ENCODE data around the gene LPP. TPM values are rescaled to one million over a fixed set of nuclear protein-coding genes. Genes with fewer than 3 reads are reported as not detected.

Gene LPP
- total and polyA plus RNA-seq, 4 donors = 11.1 to 219 (median 66.5) TPM

DNA sequence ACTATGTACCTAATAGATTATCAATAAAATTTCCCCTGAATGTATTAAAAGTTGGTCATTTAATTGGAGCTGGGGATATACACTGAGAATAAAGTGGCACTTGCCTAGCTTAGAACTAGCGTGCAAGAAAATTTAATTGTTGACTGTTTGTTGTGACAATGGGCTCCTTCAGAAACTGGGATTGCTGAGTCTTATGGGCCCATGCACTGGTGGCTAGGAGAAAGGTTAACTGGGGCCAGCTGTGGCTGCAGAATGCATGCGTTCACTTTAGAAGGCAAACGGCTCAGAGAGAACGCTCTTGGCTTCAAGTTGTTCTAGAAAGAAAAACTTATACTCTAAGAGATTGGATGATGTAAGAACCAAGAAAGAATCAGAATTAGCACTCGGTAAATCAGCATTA is 18.7 kb upstream of the LPP start:
- peaks cover 0 to 2% (median 0%) of the 10 kb centered on the region in 3 donors for H3K27me3 ChIP-seq (ENCODE audit: control insufficient read depth in 3 of 3, insufficient read depth in 3 of 3, low read length in 2 of 3)
- no peak for ATAC-seq (ENCODE audit: insufficient read depth, low FRiP score)
- TF ChIP-seq, protein P1, sequence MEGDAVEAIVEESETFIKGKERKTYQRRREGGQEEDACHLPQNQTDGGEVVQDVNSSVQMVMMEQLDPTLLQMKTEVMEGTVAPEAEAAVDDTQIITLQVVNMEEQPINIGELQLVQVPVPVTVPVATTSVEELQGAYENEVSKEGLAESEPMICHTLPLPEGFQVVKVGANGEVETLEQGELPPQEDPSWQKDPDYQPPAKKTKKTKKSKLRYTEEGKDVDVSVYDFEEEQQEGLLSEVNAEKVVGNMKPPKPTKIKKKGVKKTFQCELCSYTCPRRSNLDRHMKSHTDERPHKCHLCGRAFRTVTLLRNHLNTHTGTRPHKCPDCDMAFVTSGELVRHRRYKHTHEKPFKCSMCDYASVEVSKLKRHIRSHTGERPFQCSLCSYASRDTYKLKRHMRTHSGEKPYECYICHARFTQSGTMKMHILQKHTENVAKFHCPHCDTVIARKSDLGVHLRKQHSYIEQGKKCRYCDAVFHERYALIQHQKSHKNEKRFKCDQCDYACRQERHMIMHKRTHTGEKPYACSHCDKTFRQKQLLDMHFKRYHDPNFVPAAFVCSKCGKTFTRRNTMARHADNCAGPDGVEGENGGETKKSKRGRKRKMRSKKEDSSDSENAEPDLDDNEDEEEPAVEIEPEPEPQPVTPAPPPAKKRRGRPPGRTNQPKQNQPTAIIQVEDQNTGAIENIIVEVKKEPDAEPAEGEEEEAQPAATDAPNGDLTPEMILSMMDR (IDR thresholded peaks at IDR 0.05; ENCODE audit: control extremely low read depth, extremely low read depth) = no peak
- no peaks in the 10 kb centered on the region for H3K36me3 ChIP-seq (ENCODE audit: control insufficient read depth in 4 of 4, insufficient read depth in 4 of 4, low read length in 4 of 4)
- no peaks in the 10 kb centered on the region for H3K4me1 ChIP-seq (ENCODE audit: control insufficient read depth in 5 of 5, insufficient read depth in 5 of 5, low read length in 5 of 5)
- DNase-seq = no peak
- H3K9me3 ChIP-seq (ENCODE audit: control insufficient read depth in 4 of 4, insufficient read depth in 3 of 4, low read length in 3 of 4) = no peaks in the 10 kb centered on the region
- H3K27ac ChIP-seq (ENCODE audit: low read depth in 1 of 2, low read length in 1 of 2) = no peak overlapping the region
- H3K4me3 ChIP-seq = no peak overlapping the region
- WGBS, 2 donors = 91 to 95% methylated on average over 5 of the region's 5 CpGs
- H3K9ac ChIP-seq (ENCODE audit: insufficient read depth in 1 of 2, low read length in 2 of 2) = no peak overlapping the region

- WGBS, 2 donors = 4 to 23% methylated on average over 1 of the region's 1 CpG
- Histone ChIP-seq H3K4me1 (ENCODE audit: control insufficient read depth in 5 of 5, insufficient read depth in 5 of 5, low read length in 5 of 5) (no peaks in the 10 kb centered on the region), H3K4me3 (no peak overlapping the region), H3K9ac (ENCODE audit: insufficient read depth in 1 of 2, low read length in 2 of 2) (no peak overlapping the region), H3K36me3 (ENCODE audit: control insufficient read depth in 4 of 4, insufficient read depth in 4 of 4, low read length in 4 of 4) (no peaks in the 10 kb centered on the region), H3K27ac (ENCODE audit: low read depth in 1 of 2, low read length in 1 of 2) (no peak overlapping the region), H3K9me3 (ENCODE audit: control insufficient read depth in 4 of 4, insufficient read depth in 3 of 4, low read length in 3 of 4) (no peaks in the 10 kb centered on the region), H3K27me3 (ENCODE audit: control insufficient read depth in 3 of 3, insufficient read depth in 3 of 3, low read length in 2 of 3) (peaks cover 0 to 2% (median 0%) of the 10 kb centered on the region in 3 donors)
- ATAC-seq (ENCODE audit: insufficient read depth, low FRiP score) = no peak
- DNase-seq = no peak
- TF ChIP-seq, protein P1 (IDR thresholded peaks at IDR 0.05; ENCODE audit: control extremely low read depth, extremely low read depth) = no peak
These were observed 16.9 kb upstream of the LPP start for GRCh38 chr3:188137051-188137450.

DNA sequence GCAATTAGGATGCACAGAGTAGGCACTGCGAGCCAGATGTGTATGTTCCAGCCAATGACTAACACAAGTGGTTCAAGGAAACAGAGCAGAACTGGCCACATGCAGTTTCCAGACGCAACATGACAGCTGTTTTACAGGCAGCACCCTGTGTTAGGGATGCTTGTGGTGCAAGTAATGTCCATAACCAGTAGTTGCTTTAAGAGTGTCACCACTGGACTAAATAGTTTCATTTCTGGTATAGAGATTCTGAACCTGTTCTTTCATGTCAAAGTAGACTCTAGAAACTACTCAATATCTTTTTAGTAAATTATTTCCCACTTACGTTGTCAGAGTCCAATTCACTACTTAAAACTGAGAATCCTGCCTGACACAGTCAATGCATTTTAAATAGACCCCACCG is 14.5 kb upstream of the LPP start:
- no peak for ATAC-seq (ENCODE audit: insufficient read depth, low FRiP score)
- H3K36me3 ChIP-seq (ENCODE audit: control insufficient read depth in 4 of 4, insufficient read depth in 4 of 4, low read length in 4 of 4) = no peaks in the 10 kb centered on the region
- H3K27ac ChIP-seq (ENCODE audit: low read depth in 1 of 2, low read length in 1 of 2) = no peak overlapping the region
- no peaks in the 10 kb centered on the region for H3K9me3 ChIP-seq (ENCODE audit: control insufficient read depth in 4 of 4, insufficient read depth in 3 of 4, low read length in 3 of 4)
- TF ChIP-seq, protein P1 (IDR thresholded peaks at IDR 0.05; ENCODE audit: control extremely low read depth, extremely low read depth) = no peak
- no peaks in the 10 kb centered on the region for H3K4me1 ChIP-seq (ENCODE audit: control insufficient read depth in 5 of 5, insufficient read depth in 5 of 5, low read length in 5 of 5)
- peaks cover 0 to 2% (median 0%) of the 10 kb centered on the region in 3 donors for H3K27me3 ChIP-seq (ENCODE audit: control insufficient read depth in 3 of 3, insufficient read depth in 3 of 3, low read length in 2 of 3)
- no peak for DNase-seq
- no peak overlapping the region for H3K4me3 ChIP-seq
- no peak overlapping the region for H3K9ac ChIP-seq (ENCODE audit: insufficient read depth in 1 of 2, low read length in 2 of 2)
- WGBS, 2 donors = 93 to 95% methylated on average over 4 of the region's 4 CpGs

DNA sequence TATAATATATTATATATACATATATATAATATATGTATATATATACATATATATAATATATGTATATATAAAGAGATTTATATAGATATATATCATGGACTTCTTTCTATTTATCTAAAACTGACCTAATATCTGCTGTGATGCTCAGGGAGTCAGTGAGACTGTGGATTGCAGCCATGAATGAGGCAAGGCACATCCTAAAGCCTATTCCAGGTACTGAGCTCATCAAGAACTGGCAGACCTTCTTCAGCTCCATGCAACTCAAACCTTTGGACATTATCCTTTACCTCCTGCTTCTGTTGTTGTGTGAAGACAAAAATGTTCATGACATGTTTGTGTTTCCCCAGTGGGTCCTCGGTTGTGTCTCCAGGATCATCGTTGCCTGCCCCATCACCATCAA is 7.7 kb upstream of the LPP start:
- Histone ChIP-seq H3K9me3 (ENCODE audit: control insufficient read depth in 4 of 4, insufficient read depth in 3 of 4, low read length in 3 of 4) (no peaks in the 10 kb centered on the region), H3K27ac (ENCODE audit: low read depth in 1 of 2, low read length in 1 of 2) (no peak overlapping the region), H3K4me1 (ENCODE audit: control insufficient read depth in 5 of 5, insufficient read depth in 5 of 5, low read length in 5 of 5) (no peaks in the 10 kb centered on the region), H3K36me3 (ENCODE audit: control insufficient read depth in 4 of 4, insufficient read depth in 4 of 4, low read length in 4 of 4) (no peaks in the 10 kb centered on the region), H3K9ac (ENCODE audit: insufficient read depth in 1 of 2, low read length in 2 of 2) (no peak overlapping the region), H3K4me3 (no peak overlapping the region), H3K27me3 (ENCODE audit: control insufficient read depth in 3 of 3, insufficient read depth in 3 of 3, low read length in 2 of 3) (peaks cover 0 to 5% (median 0%) of the 10 kb centered on the region in 3 donors)
- 95 to 98% methylated on average over 2 of the region's 2 CpGs for WGBS, 2 donors
- DNase-seq (no peak), ATAC-seq (ENCODE audit: insufficient read depth, low FRiP score) (no peak)
- TF ChIP-seq, protein P1 (IDR thresholded peaks at IDR 0.05; ENCODE audit: control extremely low read depth, extremely low read depth) = no peak
